ENCODE results near the gene PRRC1.

DNA sequence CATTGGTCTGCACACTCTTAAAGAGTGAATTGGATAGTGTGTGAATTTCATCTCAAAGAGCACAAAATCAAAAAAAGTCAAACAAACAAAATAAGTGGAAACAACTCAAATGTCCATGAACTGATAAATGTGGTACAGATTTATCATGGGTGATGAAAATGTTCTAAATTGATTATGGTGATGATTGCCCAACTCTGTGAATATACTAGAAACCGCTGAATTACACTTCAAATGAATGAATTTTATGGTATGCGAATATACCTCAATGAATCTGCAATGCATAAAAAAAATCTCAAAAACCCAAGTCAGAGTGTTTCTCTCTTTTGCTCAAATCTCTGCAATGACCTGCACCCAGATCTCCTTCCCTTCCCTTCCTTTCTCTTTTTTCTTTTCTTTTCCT is 64.0 kb downstream of the PRRC1 start:
- TF ChIP-seq, protein P1, sequence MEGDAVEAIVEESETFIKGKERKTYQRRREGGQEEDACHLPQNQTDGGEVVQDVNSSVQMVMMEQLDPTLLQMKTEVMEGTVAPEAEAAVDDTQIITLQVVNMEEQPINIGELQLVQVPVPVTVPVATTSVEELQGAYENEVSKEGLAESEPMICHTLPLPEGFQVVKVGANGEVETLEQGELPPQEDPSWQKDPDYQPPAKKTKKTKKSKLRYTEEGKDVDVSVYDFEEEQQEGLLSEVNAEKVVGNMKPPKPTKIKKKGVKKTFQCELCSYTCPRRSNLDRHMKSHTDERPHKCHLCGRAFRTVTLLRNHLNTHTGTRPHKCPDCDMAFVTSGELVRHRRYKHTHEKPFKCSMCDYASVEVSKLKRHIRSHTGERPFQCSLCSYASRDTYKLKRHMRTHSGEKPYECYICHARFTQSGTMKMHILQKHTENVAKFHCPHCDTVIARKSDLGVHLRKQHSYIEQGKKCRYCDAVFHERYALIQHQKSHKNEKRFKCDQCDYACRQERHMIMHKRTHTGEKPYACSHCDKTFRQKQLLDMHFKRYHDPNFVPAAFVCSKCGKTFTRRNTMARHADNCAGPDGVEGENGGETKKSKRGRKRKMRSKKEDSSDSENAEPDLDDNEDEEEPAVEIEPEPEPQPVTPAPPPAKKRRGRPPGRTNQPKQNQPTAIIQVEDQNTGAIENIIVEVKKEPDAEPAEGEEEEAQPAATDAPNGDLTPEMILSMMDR (IDR thresholded peaks at IDR 0.05; ENCODE audit: low read depth, low read length, missing input control): no peak
- TF ChIP-seq JUND (IDR thresholded peaks at IDR 0.05): no peak
- TF ChIP-seq, protein P2, sequence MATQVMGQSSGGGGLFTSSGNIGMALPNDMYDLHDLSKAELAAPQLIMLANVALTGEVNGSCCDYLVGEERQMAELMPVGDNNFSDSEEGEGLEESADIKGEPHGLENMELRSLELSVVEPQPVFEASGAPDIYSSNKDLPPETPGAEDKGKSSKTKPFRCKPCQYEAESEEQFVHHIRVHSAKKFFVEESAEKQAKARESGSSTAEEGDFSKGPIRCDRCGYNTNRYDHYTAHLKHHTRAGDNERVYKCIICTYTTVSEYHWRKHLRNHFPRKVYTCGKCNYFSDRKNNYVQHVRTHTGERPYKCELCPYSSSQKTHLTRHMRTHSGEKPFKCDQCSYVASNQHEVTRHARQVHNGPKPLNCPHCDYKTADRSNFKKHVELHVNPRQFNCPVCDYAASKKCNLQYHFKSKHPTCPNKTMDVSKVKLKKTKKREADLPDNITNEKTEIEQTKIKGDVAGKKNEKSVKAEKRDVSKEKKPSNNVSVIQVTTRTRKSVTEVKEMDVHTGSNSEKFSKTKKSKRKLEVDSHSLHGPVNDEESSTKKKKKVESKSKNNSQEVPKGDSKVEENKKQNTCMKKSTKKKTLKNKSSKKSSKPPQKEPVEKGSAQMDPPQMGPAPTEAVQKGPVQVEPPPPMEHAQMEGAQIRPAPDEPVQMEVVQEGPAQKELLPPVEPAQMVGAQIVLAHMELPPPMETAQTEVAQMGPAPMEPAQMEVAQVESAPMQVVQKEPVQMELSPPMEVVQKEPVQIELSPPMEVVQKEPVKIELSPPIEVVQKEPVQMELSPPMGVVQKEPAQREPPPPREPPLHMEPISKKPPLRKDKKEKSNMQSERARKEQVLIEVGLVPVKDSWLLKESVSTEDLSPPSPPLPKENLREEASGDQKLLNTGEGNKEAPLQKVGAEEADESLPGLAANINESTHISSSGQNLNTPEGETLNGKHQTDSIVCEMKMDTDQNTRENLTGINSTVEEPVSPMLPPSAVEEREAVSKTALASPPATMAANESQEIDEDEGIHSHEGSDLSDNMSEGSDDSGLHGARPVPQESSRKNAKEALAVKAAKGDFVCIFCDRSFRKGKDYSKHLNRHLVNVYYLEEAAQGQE (IDR thresholded peaks at IDR 0.05): no peak
- TF ChIP-seq YY1 (IDR thresholded peaks at IDR 0.05): no peak
- no peak for TF ChIP-seq TAF1 (conservative IDR thresholded peaks at IDR 0.05)
- TF ChIP-seq EGR1 (IDR thresholded peaks at IDR 0.05; ENCODE audit: low read depth in 2 of 2): no peak
- TF ChIP-seq GABPA (IDR thresholded peaks at IDR 0.05 in 1 of 2, conservative IDR thresholded peaks at IDR 0.05 in 1 of 2): no peak
- TF ChIP-seq, protein P3, sequence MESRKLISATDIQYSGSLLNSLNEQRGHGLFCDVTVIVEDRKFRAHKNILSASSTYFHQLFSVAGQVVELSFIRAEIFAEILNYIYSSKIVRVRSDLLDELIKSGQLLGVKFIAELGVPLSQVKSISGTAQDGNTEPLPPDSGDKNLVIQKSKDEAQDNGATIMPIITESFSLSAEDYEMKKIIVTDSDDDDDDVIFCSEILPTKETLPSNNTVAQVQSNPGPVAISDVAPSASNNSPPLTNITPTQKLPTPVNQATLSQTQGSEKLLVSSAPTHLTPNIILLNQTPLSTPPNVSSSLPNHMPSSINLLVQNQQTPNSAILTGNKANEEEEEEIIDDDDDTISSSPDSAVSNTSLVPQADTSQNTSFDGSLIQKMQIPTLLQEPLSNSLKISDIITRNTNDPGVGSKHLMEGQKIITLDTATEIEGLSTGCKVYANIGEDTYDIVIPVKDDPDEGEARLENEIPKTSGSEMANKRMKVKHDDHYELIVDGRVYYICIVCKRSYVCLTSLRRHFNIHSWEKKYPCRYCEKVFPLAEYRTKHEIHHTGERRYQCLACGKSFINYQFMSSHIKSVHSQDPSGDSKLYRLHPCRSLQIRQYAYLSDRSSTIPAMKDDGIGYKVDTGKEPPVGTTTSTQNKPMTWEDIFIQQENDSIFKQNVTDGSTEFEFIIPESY (IDR thresholded peaks at IDR 0.05): no peak
- TF ChIP-seq RXRA (IDR thresholded peaks at IDR 0.05): no peak
- no peak for TF ChIP-seq RAD21 (IDR thresholded peaks at IDR 0.05)
- TF ChIP-seq, protein P4, sequence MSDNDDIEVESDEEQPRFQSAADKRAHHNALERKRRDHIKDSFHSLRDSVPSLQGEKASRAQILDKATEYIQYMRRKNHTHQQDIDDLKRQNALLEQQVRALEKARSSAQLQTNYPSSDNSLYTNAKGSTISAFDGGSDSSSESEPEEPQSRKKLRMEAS (IDR thresholded peaks at IDR 0.05): no peak

Measured in liver (tissue), 3 donors.